ENCODE data around the gene CHRNA4.

CHRNA4 gene

DNA sequence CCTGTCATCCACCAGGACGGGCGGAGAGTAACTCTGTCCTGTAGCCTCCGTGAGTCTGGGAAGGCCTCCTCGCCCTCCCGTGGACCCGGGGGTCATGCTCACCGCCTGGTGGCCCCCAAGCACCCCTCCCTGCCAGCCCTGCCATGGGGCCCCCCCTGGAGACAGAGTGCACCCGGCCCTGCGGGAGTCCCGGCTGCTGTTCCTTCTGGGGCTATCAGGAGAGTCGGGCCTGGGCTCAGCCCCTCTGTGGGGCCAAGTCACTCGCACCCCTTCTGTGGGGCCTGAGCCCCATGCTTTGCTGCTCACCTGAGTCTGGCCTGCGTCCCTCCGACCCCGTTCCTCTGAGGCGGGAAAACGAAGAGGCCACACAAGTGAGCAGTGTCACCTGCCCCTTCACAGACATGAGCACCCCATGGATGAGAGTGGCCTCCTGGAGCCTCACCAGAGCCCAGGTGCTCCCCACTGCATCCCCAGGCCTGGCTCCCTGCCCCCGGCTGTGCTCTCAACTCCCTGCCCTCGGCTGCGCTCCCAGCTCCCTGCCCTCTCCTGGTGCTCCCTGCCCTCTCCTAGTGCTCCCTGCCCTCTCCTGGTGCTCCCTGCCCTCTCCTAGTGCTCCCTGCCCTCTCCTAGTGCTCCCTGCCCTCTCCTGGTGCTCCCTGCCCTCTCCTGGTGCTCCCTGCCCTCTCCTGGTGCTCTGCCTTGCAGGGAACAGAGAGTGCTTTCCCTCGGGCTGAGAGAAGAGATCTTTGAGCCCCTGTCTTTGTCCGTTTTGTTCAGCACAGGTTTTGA lies 4.6 kb upstream of the CHRNA4 start:
- Histone ChIP-seq H3K27me3 (ENCODE audit: insufficient read depth, low read length, poor library complexity) (no peaks in the 10 kb centered on the region), H3K9me3 (ENCODE audit: insufficient read depth, low read length, severe bottlenecking) (no peaks in the 10 kb centered on the region), H4K20me1 (ENCODE audit: insufficient read depth, low read length) (peaks cover 13% of the 10 kb centered on the region; the same call in 1 of the 2 replicates)

DNA sequence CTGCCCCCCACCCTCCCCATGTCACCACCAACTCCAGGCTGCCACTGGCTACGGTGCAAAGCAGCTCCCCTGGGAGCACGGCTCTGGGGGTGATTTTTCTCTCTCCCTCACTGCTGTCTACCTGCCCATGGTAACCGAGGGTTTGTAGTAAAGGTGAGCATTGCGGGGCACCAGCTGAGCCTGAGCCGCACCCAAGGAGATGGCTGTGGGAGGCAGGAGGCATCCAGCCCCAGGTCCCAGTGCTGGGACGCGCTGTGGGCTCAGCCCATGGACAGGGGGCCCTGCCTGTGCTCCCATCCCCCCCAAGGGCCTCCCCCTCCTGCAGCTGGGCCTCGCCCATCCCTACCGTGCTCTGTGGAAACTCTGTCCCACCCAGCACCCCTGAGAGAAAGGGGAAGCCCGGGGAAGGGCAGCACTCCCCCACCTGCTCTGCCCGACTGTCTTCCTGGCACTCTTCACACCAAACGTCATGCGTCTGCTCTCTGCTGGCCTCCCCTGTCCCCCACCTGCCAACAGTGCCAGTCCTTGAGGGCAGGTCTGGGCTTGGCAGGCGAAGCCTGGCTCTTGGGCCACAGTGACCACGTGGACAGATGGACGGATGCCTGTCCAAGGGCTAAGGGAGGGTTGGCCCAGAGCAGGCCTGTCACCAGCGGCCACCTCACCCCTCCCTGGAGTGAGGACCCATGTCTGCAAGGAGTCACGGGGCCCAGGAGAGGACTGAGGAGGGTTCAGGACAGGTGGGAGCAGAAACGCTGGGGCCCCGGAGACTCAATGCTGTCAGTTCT lies 3.8 kb upstream of the CHRNA4 start:
- Histone ChIP-seq H3K9me3 (ENCODE audit: insufficient read depth, low read length, severe bottlenecking) (no peaks in the 10 kb centered on the region), H3K27me3 (ENCODE audit: insufficient read depth, low read length, poor library complexity) (no peaks in the 10 kb centered on the region), H3K4me2 (ENCODE audit: insufficient read depth, low read length) (no peak overlapping the region), H3K4me1 (ENCODE audit: insufficient read depth, low read length) (no peaks in the 10 kb centered on the region), H3K4me3 (ENCODE audit: low read depth in 1 of 2, low read length in 2 of 2) (no peak overlapping the region), H3K79me2 (ENCODE audit: insufficient read depth, low read length) (no peaks in the 10 kb centered on the region), H3K36me3 (ENCODE audit: insufficient read depth, low read length) (no peaks in the 10 kb centered on the region), H3K9ac (ENCODE audit: low read depth, low read length) (no peak overlapping the region), H2AFZ (ENCODE audit: low read depth, low read length) (no peak overlapping the region), H3K27ac (ENCODE audit: low read length) (no peak overlapping the region), H4K20me1 (ENCODE audit: insufficient read depth, low read length) (peaks cover 9% of the 10 kb centered on the region; the same call in 1 of the 2 replicates)
- ATAC-seq (ENCODE audit: insufficient read depth, low read depth) (no peak), DNase-seq (no peak)
- TF ChIP-seq, protein P1, sequence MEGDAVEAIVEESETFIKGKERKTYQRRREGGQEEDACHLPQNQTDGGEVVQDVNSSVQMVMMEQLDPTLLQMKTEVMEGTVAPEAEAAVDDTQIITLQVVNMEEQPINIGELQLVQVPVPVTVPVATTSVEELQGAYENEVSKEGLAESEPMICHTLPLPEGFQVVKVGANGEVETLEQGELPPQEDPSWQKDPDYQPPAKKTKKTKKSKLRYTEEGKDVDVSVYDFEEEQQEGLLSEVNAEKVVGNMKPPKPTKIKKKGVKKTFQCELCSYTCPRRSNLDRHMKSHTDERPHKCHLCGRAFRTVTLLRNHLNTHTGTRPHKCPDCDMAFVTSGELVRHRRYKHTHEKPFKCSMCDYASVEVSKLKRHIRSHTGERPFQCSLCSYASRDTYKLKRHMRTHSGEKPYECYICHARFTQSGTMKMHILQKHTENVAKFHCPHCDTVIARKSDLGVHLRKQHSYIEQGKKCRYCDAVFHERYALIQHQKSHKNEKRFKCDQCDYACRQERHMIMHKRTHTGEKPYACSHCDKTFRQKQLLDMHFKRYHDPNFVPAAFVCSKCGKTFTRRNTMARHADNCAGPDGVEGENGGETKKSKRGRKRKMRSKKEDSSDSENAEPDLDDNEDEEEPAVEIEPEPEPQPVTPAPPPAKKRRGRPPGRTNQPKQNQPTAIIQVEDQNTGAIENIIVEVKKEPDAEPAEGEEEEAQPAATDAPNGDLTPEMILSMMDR (IDR thresholded peaks at IDR 0.05; ENCODE audit: borderline replicate concordance, extremely low read depth, low read length, poor library complexity, severe bottlenecking), result no peak
- TF ChIP-seq EZH2 (IDR thresholded peaks at IDR 0.05; ENCODE audit: borderline replicate concordance, low read depth, low read length, severe bottlenecking), result no peak

More for the DNA sequence above, 4.6 kb upstream of the CHRNA4 start:
- ATAC-seq (ENCODE audit: insufficient read depth, low read depth), result no peak
- Histone ChIP-seq H3K9ac (ENCODE audit: low read depth, low read length) (no peak overlapping the region), H2AFZ (ENCODE audit: low read depth, low read length) (no peak overlapping the region), H3K79me2 (ENCODE audit: insufficient read depth, low read length) (no peaks in the 10 kb centered on the region), H3K4me1 (ENCODE audit: insufficient read depth, low read length) (no peaks in the 10 kb centered on the region), H3K4me2 (ENCODE audit: insufficient read depth, low read length) (no peak overlapping the region), H3K27ac (ENCODE audit: low read length) (no peak overlapping the region), H3K36me3 (ENCODE audit: insufficient read depth, low read length) (no peaks in the 10 kb centered on the region), H3K4me3 (ENCODE audit: low read depth in 1 of 2, low read length in 2 of 2) (no peak overlapping the region)
- TF ChIP-seq, protein P1 (IDR thresholded peaks at IDR 0.05; ENCODE audit: borderline replicate concordance, extremely low read depth, low read length, poor library complexity, severe bottlenecking), result no peak
- no peak for TF ChIP-seq EZH2 (IDR thresholded peaks at IDR 0.05; ENCODE audit: borderline replicate concordance, low read depth, low read length, severe bottlenecking)
- no peak for DNase-seq

DNA sequence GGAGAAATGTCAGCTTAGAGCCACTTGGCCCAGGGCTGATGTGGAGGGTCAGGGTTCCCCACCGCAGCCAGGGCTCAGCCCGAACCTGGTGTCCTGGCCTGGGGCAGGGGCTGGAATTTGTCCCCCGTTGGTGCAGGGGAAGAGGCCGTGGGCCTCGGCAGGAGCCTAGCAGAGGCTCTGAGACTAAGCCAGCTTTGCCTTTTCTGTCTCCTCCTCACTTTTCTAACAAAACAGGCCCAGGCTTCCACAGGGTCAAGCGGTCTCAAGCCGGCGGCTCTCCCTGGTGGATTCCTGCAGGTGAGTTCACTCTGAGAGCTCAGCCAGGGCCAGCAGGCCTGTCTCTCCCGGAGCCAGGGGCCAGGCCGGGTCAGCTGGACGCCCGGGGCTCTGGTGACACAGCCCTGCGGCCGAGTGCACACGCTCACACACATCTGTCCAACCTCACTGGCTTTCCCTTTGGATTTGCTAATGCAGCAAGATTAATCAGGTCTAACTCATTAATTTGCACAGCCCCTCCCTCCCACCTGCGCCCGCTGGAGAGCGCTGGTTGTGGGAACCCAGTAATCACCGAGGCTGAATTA lies 2.9 kb upstream of the CHRNA4 start:
- DNase-seq, result no peak
- H3K9me3 ChIP-seq (ENCODE audit: insufficient read depth, low read length, severe bottlenecking), result no peaks in the 10 kb centered on the region
- no peak overlapping the region for H3K9ac ChIP-seq (ENCODE audit: low read depth, low read length)
- H3K27ac ChIP-seq (ENCODE audit: low read length), result no peak overlapping the region
- no peak overlapping the region for H3K4me2 ChIP-seq (ENCODE audit: insufficient read depth, low read length)
- no peaks in the 10 kb centered on the region for H3K79me2 ChIP-seq (ENCODE audit: insufficient read depth, low read length)
- no peak overlapping the region for H2AFZ ChIP-seq (ENCODE audit: low read depth, low read length)
- peaks cover 13% of the 10 kb centered on the region; the same call in 1 of the 2 replicates for H4K20me1 ChIP-seq (ENCODE audit: insufficient read depth, low read length)
- H3K36me3 ChIP-seq (ENCODE audit: insufficient read depth, low read length), result no peaks in the 10 kb centered on the region
- no peak for TF ChIP-seq EZH2 (IDR thresholded peaks at IDR 0.05; ENCODE audit: borderline replicate concordance, low read depth, low read length, severe bottlenecking)
- TF ChIP-seq, protein P1 (IDR thresholded peaks at IDR 0.05; ENCODE audit: borderline replicate concordance, extremely low read depth, low read length, poor library complexity, severe bottlenecking), result no peak
- no peak overlapping the region for H3K4me3 ChIP-seq (ENCODE audit: low read depth in 1 of 2, low read length in 2 of 2)
- no peak for ATAC-seq (ENCODE audit: insufficient read depth, low read depth)
- no peaks in the 10 kb centered on the region for H3K4me1 ChIP-seq (ENCODE audit: insufficient read depth, low read length)
- H3K27me3 ChIP-seq (ENCODE audit: insufficient read depth, low read length, poor library complexity), result no peaks in the 10 kb centered on the region
